ENCODE data around the gene LRRC7. TPM values are rescaled to one million over a fixed set of nuclear protein-coding genes. Genes with fewer than 3 reads are reported as not detected.

The LRRC7 gene
- total and polyA plus RNA-seq, 2 of the 13 experiments (the other 11 are each of a cell fraction or from before 2014, with no cell fraction given) = not detected

GRCh38 chr1:69520326-69520725 is 47.4 kb upstream of the LRRC7 start:
- intact Hi-C loops (cut with micrococcal nuclease; ENCODE audit: unreplicated experiment) (no loop called here), in situ Hi-C loops (cut with HindIII; ENCODE audit: extremely low pct_ligation_motif_present, low pct_unique_long_range_greater_than_20kb) (no loop called here)
- DNase-seq (ENCODE audit: low spot score) (no peak), FAIRE-seq (no peak), ATAC-seq (no peak)
- H4K20me1 ChIP-seq (ENCODE audit: insufficient read depth, low read length) = no peaks in the 10 kb centered on the region
- no TSS peak for BruUV-seq (replicated peaks)
- H3K79me2 ChIP-seq (ENCODE audit: insufficient read depth, low read length) = no peaks in the 10 kb centered on the region
- no peak overlapping the region for H3K4me3 ChIP-seq (replicated peaks in 1 of 3; ENCODE audit: insufficient read depth in 1 of 3, low read depth in 2 of 3, low read length in 3 of 3)
- no peak overlapping the region for H2AFZ ChIP-seq (ENCODE audit: low read length)
- H3K9me3 ChIP-seq (ENCODE audit: low read length) = no peaks in the 10 kb centered on the region
- H3K4me2 ChIP-seq (ENCODE audit: low read depth, low read length) = no peak overlapping the region
- no peak overlapping the region for H3K27ac ChIP-seq (ENCODE audit: extremely low read length, insufficient read depth, low read length)
- ChIA-PET POLR2A (no interaction called here), CTCF (ENCODE audit: low intra/inter-chr PET ratio, low total read pairs) (no interaction called here)
- no peak for TF ChIP-seq ZNF629 (CRISPR knock-in tag; conservative IDR thresholded peaks at IDR 0.05)
- no peak for TF ChIP-seq RORA (CRISPR knock-in tag; IDR thresholded peaks at IDR 0.05)
- TF ChIP-seq UBTF (CRISPR knock-in tag; IDR thresholded peaks at IDR 0.05) = no peak
- no peak for TF ChIP-seq ZNF776 (CRISPR knock-in tag; IDR thresholded peaks at IDR 0.05)
- TF ChIP-seq IRF9 (CRISPR knock-in tag; IDR thresholded peaks at IDR 0.05; ENCODE audit: borderline replicate concordance) = no peak
- TF ChIP-seq HMGXB4 (CRISPR knock-in tag; IDR thresholded peaks at IDR 0.05; ENCODE audit: borderline replicate concordance in 1 of 2, low read depth in 1 of 2) = no peak
- TF ChIP-seq KDM4B (CRISPR knock-in tag; IDR thresholded peaks at IDR 0.05) = no peak
- TF ChIP-seq KAT7 (CRISPR knock-in tag; IDR thresholded peaks at IDR 0.05; ENCODE audit: borderline replicate concordance) = no peak
- TF ChIP-seq ARID3A (IDR thresholded peaks at IDR 0.05; ENCODE audit: low read depth, low read length) = no peak
- TF ChIP-seq DNMT1 (CRISPR knock-in tag; IDR thresholded peaks at IDR 0.05) = no peak
- TF ChIP-seq ISL2 (CRISPR knock-in tag; IDR thresholded peaks at IDR 0.05) = no peak
- TF ChIP-seq MEIS1 (CRISPR knock-in tag; IDR thresholded peaks at IDR 0.05; ENCODE audit: borderline replicate concordance) = no peak
- TF ChIP-seq TSC22D2 (CRISPR knock-in tag; IDR thresholded peaks at IDR 0.05; ENCODE audit: borderline replicate concordance) = no peak
- TF ChIP-seq MXI1 (IDR thresholded peaks at IDR 0.05; ENCODE audit: borderline replicate concordance, low read depth, low read length) = no peak
- TF ChIP-seq KLF9 (CRISPR knock-in tag; IDR thresholded peaks at IDR 0.05; ENCODE audit: low read depth) = no peak
- no peak for TF ChIP-seq ZNF468 (CRISPR knock-in tag; IDR thresholded peaks at IDR 0.05)
- no peak for TF ChIP-seq ZNF3 (CRISPR knock-in tag; IDR thresholded peaks at IDR 0.05)
- no peak for TF ChIP-seq TBL1XR1 (IDR thresholded peaks at IDR 0.05; ENCODE audit: borderline replicate concordance, low read length, partially characterized antibody)
- TF ChIP-seq ZNF7 (CRISPR knock-in tag; IDR thresholded peaks at IDR 0.05) = no peak
- H3K36me3 ChIP-seq (replicated peaks in 1 of 2; ENCODE audit: control insufficient read depth in 1 of 2, insufficient read depth in 2 of 2, low read length in 2 of 2) = no peaks in the 10 kb centered on the region
- no peaks in the 10 kb centered on the region for H3K4me1 ChIP-seq (ENCODE audit: insufficient read depth, low read length)
- WGBS (ENCODE audit: low lambda C conversion rate) = under 1% methylated on average over 5 of the region's 5 CpGs
- H3K27me3 ChIP-seq (ENCODE audit: control insufficient read depth in 1 of 2, insufficient read depth in 2 of 2, low read length in 2 of 2) = no peaks in the 10 kb centered on the region
- H3K9ac ChIP-seq (ENCODE audit: insufficient read depth, low read depth, low read length) = no peak overlapping the region

Measured in HepG2 (cell line).